ENCODE measurements around the gene OR2H2. TPM values are rescaled to one million over a fixed set of nuclear protein-coding genes. Genes with fewer than 3 reads are reported as not detected.

Gene OR2H2
- total RNA-seq, 2 experiments from 2014 or later, result not detected

DNA sequence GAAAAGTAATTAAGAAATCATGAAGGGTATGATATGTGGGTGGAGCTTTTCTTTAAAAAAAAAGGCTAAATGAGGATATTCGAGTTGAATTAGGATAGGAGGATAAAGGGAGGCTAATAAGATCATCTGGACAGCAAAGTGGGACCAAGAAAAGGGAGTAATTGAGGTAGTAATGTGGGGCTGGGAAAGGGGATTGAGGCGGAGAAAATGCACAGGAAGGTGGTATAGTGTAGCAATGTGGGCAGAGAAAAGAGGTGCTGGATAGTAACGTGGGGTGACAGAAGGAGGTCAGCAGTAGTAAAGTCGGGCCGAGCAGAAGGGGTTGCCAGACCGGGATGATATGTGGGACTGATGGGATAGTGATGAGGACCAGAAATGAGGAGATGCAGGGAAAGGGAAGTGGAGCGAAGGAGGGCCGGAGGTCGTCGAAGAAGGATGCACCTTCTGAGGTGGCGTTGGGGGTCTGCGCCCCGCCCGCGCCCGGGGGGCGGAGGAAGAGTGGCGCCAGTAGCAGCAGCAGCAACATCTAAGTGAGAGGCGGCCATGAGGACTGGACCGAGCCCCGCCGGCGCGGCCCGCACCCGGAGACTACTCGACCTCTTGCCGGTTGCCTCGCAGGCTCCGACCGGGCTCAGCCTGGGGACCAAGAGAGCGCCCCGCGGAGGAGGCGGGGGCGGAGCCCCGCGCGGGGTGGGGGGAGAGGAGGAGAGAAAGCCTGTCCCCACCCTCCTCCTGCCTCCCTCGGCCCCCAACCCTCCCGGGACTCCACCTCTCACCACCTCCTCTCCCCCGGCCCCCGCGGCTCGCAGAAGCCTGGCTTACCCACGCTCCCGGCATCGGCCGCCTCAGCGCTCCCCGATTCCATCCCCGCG lies 47.2 kb downstream of the OR2H2 start:
- H3K4me3 Mint-ChIP-seq, result peak overlapping the region; percentile 80
- DNase-seq, result peak; percentile 58
- H3K4me1 Mint-ChIP-seq, result peaks cover 33% of the 10 kb centered on the region
- H3K36me3 Mint-ChIP-seq, result peaks cover 1% of the 10 kb centered on the region
- peaks cover 4% of the 10 kb centered on the region for H3K27me3 Mint-ChIP-seq
- no peaks in the 10 kb centered on the region for H3K9me3 Mint-ChIP-seq
- no peak overlapping the region for H3K27ac Mint-ChIP-seq

- peaks cover 4% of the 10 kb centered on the region for H3K27me3 Mint-ChIP-seq
- H3K27ac Mint-ChIP-seq, result peak within 1 kb of the TSS; percentile 6
- H3K4me3 Mint-ChIP-seq, result peak within 1 kb of the TSS; percentile 80
- no peaks in the 10 kb centered on the region for H3K9me3 Mint-ChIP-seq
- peaks cover 1% of the 10 kb centered on the region for H3K36me3 Mint-ChIP-seq
- peaks cover 33% of the 10 kb centered on the region for H3K4me1 Mint-ChIP-seq
- DNase-seq, result peak; percentile 77
Measured at GRCh38 chr6:29632789-29633533, 48.0 kb downstream of the OR2H2 start, which contains the start of gene GABBR1. Gene GABBR1, minus strand, starts transcription at chr6:29633183. Its CDS starts 798 bp downstream, at chr6:29632385.

- DNase-seq, result no peak
- Mint-ChIP-seq H3K4me1 (peaks cover 31% of the 10 kb centered on the region), H3K9me3 (no peaks in the 10 kb centered on the region), H3K27me3 (peaks cover 4% of the 10 kb centered on the region), H3K4me3 (peak overlapping the region; percentile 75), H3K36me3 (peaks cover 1% of the 10 kb centered on the region), H3K27ac (peak overlapping the region; percentile 6)
Measured at GRCh38 chr6:29633534-29633905, 48.6 kb downstream of the OR2H2 start.

GRCh38 chr6:29637247-29637646 lies 52.3 kb downstream of the OR2H2 start:
- Mint-ChIP-seq H3K4me3 (no peak overlapping the region), H3K4me1 (peaks cover 18% of the 10 kb centered on the region), H3K9me3 (no peaks in the 10 kb centered on the region), H3K36me3 (no peaks in the 10 kb centered on the region), H3K27ac (no peak overlapping the region), H3K27me3 (no peaks in the 10 kb centered on the region)
- no peak for DNase-seq

Other genes with a start within 250 kb of the OR2H2 start
- gene OR5V1, start 216.3 kb upstream of the OR2H2 start, total RNA-seq, result not detected
- not detected for gene OR12D3, start 209.8 kb upstream of the OR2H2 start, total RNA-seq
- gene OR12D2, start 189.5 kb upstream of the OR2H2 start, total RNA-seq, result not detected
- not detected for gene OR12D1, start 170.2 kb upstream of the OR2H2 start, total RNA-seq
- gene OR10C1, start 145.8 kb upstream of the OR2H2 start, total RNA-seq, result not detected
- gene OR11A1, start 128.1 kb upstream of the OR2H2 start, total RNA-seq, result not detected
- gene OR2H1, start 128.0 kb upstream of the OR2H2 start, total RNA-seq, result not detected
- not detected for gene MAS1L, start 97.2 kb upstream of the OR2H2 start, total RNA-seq
- 1 to 10 TPM; 2.3 to 2.6 TPM for gene UBD, start 25.4 kb upstream of the OR2H2 start, total RNA-seq
- gene GABBR1, start 48.1 kb downstream of the OR2H2 start, total RNA-seq, result 1 to 10 TPM; 7.2 to 7.6 TPM
- gene MOG, start 72.0 kb downstream of the OR2H2 start, total RNA-seq, result not detected
- 10 to 100 TPM; 10.6 to 11.5 TPM for gene ZFP57, start 96.0 kb downstream of the OR2H2 start, total RNA-seq
- gene HLA-F, start 138.3 kb downstream of the OR2H2 start, total RNA-seq, result 100 to 1,000 TPM; 178 to 181 TPM
- 1 to 10 TPM in 1 of 2 experiments, under 1 TPM in 1; 0.93 to 1.4 TPM for gene HLA-G, start 242.7 kb downstream of the OR2H2 start, total RNA-seq